GM06990 (cell line): ENCODE data around the gene SERPINA5.

Experiments used
- DNase-seq: peaks from one replicate; pipeline ENCODE4 v3.0.0-alpha.2; 2011; ENCODE audit not compliant: insufficient read length; ENCODE audit errors: extremely low read depth
- H3K27me3 ChIP-seq: replicated peaks from 2 replicates; pipeline ENCODE4 v1.6.0; 2011; ENCODE audit warnings: low read length; ENCODE audit not compliant: control insufficient read depth, insufficient read depth
- H3K36me3 ChIP-seq: 2 replicates; pipeline ENCODE4 v1.5.1; 2011; ENCODE audit warnings: low read length; ENCODE audit not compliant: control insufficient read depth, insufficient read depth
- H3K4me3 ChIP-seq: replicated peaks from 2 replicates; pipeline ENCODE4 v1.5.1; 2011; ENCODE audit warnings: low read depth, mild to moderate bottlenecking, control low read depth, low read length
- TF ChIP-seq, protein P1 (sequence below): IDR thresholded peaks from 2 replicates; pipeline ENCODE4 v1.5.1; 2011; ENCODE audit warnings: low read length, control low read depth, mild to moderate bottlenecking, inconsistent platforms; ENCODE audit not compliant: insufficient read depth, poor library complexity, severe bottlenecking

The SERPINA5 gene

DNA sequence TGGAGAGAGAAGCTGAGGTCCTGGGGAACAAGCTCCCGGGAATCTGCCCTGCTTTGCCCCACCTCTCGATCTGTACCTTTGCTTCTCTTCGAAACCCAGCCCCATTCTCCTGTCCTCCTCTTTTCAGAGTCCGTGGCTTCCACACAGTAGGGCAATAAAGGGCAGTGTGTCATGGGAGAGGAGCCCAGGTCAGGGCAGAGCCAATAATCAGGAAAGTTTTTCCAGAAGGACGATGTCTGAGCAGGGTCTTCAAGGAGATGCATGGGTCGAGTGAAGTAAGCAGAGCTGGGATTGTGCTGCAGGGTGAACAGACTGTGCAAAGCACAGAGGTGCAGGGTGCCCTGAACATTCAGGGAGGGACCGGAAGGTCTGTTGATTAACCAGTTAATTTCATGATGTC, 42.0 kb upstream of the SERPINA5 start:
- Histone ChIP-seq H3K36me3 (no peaks in the 10 kb centered on the region), H3K4me3 (no peak overlapping the region), H3K27me3 (no peaks in the 10 kb centered on the region)
- no peak for DNase-seq
- TF ChIP-seq, protein P1, sequence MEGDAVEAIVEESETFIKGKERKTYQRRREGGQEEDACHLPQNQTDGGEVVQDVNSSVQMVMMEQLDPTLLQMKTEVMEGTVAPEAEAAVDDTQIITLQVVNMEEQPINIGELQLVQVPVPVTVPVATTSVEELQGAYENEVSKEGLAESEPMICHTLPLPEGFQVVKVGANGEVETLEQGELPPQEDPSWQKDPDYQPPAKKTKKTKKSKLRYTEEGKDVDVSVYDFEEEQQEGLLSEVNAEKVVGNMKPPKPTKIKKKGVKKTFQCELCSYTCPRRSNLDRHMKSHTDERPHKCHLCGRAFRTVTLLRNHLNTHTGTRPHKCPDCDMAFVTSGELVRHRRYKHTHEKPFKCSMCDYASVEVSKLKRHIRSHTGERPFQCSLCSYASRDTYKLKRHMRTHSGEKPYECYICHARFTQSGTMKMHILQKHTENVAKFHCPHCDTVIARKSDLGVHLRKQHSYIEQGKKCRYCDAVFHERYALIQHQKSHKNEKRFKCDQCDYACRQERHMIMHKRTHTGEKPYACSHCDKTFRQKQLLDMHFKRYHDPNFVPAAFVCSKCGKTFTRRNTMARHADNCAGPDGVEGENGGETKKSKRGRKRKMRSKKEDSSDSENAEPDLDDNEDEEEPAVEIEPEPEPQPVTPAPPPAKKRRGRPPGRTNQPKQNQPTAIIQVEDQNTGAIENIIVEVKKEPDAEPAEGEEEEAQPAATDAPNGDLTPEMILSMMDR, result no peak

DNA sequence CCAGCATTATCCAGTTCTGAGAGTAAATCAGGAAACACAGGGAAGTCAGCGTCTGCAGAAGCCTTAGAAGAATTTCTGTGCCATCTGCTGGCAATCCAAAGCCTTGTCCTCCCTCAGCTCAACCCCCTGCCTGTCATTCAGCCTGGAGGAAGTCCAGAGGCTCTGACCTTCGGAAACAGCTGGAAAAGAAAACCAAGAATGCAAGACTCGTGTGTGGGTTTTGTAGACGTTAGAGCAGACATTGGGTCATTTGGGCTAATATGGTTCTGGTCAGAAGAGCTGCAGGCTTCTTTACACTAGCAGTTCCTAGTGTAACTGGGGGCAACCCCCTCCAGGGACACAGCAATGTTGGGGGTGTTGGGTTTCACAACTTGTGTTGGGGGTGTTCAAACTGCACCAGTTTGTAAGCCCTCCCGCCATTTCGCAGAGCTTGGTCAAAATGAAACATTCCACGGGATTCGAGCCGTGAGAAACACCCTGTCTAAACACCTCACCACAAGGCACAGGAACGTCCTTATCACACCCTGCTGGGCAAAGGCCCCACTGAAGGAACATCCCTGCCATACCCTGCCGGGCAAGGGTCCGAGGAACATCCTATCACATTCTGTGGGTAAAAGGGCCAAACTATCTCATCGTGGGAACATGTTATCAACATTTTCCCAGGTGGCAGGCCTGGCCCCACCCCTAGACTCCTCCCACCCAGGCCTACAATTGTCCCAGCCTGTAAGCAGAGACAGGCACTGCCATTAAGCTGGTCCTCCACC, 41.0 kb upstream of the SERPINA5 start:
- no peaks in the 10 kb centered on the region for H3K27me3 ChIP-seq
- TF ChIP-seq, protein P1, result no peak
- no peak for DNase-seq
- no peaks in the 10 kb centered on the region for H3K36me3 ChIP-seq
- H3K4me3 ChIP-seq, result no peak overlapping the region

DNA sequence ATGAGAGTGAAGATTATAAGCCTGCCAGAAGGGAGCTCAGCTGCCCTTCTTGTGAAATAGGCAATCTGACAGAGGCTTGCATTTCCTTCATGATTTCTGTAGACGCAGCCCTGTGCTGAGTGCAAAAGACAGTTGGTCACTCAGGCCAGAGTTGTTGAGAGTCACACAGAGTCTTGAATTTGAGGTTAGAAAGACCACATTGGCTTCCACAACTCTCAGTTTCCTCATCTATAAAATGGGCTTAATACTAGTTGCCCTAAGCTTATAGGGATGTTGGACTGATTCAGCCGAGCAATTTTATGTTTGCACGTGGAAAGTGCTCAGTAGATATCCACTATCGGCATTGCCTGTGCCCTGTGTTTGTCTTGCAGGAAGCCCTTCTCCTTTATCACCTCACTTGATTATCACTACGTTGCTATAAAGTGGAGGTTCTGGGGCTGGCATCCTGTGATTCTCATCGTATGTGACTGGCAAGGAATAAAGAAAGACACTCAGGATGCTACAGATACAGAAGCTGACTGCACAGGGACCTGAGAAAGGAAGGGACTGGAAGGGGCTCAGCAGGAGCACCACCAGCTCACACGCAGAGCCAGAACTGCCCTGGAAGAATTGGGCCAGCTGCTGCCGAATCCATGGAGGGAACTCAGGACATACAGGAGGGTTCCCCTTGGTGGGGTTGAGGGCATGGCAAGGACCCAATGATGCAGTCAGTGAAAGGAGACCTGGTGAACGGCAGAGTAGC, 39.8 kb upstream of the SERPINA5 start:
- Histone ChIP-seq H3K36me3 (no peaks in the 10 kb centered on the region), H3K4me3 (no peak overlapping the region), H3K27me3 (no peaks in the 10 kb centered on the region)
- TF ChIP-seq, protein P1, result no peak
- DNase-seq, result no peak

DNA sequence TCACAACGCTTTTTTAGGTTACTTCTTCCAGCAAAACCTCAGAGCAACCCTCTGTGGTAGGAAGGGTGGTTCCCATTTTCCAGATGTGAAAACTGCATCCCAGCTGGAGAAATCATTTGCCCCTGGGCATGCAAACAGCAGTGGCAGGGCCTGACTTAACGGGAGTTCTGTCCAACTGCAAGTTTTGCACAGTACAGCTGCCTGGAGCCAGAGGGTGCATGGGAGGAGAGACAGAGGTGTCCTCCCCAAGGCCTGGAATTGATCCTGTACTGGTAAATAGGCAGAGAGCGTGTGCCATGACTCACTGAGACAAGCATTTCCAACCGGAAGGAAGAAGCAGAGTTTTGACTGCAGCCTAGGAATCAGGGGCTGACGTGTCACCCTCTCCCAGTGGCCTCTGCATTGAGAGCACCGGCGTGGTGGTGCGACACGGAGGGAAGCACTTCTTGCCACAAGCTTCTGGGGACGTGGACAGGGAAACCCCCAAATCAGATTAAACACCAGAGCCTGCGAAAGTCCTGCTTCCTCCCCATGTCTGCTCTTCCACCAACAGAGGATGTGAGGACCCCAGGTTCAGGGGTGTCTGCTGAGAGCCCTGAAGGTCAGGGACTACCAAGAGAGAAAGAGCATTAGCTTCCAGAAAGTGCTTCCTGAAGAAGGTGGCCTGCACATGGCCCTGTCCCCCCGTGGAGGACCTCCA, 39.0 kb upstream of the SERPINA5 start:
- no peak overlapping the region for H3K4me3 ChIP-seq
- H3K27me3 ChIP-seq, result no peaks in the 10 kb centered on the region
- no peak for DNase-seq
- H3K36me3 ChIP-seq, result no peaks in the 10 kb centered on the region
- TF ChIP-seq, protein P1, result no peak

DNA sequence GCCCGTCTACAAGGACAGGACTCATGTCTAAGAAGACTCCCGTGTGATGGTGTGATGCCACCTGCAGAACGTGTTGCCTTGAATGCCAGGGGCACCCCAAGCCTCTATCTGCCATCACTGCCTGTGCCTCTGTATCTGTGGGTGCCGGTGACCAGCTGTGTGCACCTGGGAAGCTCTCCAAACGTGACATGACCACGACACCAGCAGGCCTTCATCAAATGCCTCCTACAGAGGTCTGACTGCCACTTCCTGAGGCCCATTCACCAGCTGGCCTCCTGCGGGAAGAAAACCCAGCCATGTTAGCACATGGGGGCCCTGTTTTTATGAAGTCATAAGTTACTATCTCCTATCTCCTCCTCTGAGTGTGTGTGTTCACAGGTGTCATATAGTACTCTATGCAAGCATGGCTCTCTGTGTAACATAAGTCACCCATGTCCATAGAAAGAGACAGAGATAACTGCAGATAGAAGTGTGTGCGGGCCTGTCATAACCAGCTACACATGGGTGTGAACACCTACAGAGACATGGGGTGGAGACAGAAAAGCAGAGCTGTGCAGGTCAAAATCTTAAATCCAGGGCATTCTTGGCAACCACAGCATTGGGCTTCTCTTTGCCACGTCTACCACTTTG, 38.3 kb upstream of the SERPINA5 start:
- no peaks in the 10 kb centered on the region for H3K27me3 ChIP-seq
- no peak for DNase-seq
- TF ChIP-seq, protein P1, result no peak
- no peaks in the 10 kb centered on the region for H3K36me3 ChIP-seq
- H3K4me3 ChIP-seq, result no peak overlapping the region
